Skeletal muscle satellite cell (primary cell): Measurements from ENCODE around the gene ENTPD8.

Experiments
- H3K27me3 ChIP-seq: 2 replicates; pipeline ENCODE4 v1.7.0; 2013; ENCODE audit warnings: low read length; ENCODE audit not compliant: control insufficient read depth, insufficient read depth
- H3K36me3 ChIP-seq: 2 replicates; pipeline ENCODE4 v1.7.0; 2013; ENCODE audit warnings: mild to moderate bottlenecking, control low read depth, low read length; ENCODE audit not compliant: insufficient read depth
- H3K4me1 ChIP-seq: 2 replicates; pipeline ENCODE4 v1.7.0; 2013; ENCODE audit warnings: low read length; ENCODE audit not compliant: control insufficient read depth, insufficient read depth
- H3K4me2 ChIP-seq: 2 replicates; pipeline ENCODE4 v1.7.0; 2013; ENCODE audit warnings: mild to moderate bottlenecking, low read length
- H3K4me3 ChIP-seq: 2 replicates; pipeline ENCODE4 v1.7.0; 2013; ENCODE audit warnings: low read length
- H3K9ac ChIP-seq: 2 replicates; pipeline ENCODE4 v1.7.0; 2013; ENCODE audit warnings: mild to moderate bottlenecking, low read depth, low read length, moderate library complexity
- H3K9me3 ChIP-seq: replicated peaks from 2 replicates; pipeline ENCODE4 v1.7.0; 2013; ENCODE audit warnings: mild to moderate bottlenecking, control low read depth, low read length

The ENTPD8 gene

DNA sequence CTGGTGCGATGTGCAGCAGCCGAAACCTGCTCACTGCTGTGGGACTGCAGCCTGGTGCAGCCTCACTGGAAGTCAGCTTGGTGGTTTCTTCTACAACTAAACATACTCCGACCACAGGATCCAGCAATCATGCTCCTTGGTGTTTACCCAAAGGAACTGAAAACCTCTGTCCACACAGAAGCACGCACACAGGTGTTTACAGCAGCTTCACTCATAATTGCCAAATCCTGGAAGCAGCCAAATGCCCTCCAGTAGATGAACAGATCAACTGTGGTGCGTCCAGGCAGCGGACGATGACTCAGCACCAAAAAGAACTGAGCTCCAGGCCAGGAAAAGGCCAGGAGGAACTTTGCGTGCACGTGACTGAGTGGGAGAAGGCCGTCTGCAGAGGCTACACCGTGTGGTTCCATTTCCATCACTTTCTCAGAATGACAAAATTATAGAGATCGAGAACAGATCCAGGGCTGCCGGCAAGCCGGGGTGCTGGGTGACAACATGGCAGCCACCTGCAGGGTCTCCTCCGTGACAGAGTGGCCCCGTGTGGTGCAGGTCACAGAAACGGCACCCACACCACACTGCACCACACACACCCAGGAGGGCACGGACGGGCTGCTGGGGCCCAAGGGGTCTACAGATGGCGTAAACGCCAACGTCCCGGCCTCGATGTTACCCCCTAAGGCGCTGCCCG is 41.1 kb upstream of the ENTPD8 start:
- peaks cover 17% of the 10 kb centered on the region for H3K27me3 ChIP-seq
- H3K9ac ChIP-seq, result no peak overlapping the region
- H3K4me2 ChIP-seq, result peak overlapping the region; percentile 13
- H3K9me3 ChIP-seq, result no peaks in the 10 kb centered on the region
- no peaks in the 10 kb centered on the region for H3K36me3 ChIP-seq
- H3K4me3 ChIP-seq, result peak overlapping the region; percentile 3
- H3K4me1 ChIP-seq, result peaks cover 16% of the 10 kb centered on the region

DNA sequence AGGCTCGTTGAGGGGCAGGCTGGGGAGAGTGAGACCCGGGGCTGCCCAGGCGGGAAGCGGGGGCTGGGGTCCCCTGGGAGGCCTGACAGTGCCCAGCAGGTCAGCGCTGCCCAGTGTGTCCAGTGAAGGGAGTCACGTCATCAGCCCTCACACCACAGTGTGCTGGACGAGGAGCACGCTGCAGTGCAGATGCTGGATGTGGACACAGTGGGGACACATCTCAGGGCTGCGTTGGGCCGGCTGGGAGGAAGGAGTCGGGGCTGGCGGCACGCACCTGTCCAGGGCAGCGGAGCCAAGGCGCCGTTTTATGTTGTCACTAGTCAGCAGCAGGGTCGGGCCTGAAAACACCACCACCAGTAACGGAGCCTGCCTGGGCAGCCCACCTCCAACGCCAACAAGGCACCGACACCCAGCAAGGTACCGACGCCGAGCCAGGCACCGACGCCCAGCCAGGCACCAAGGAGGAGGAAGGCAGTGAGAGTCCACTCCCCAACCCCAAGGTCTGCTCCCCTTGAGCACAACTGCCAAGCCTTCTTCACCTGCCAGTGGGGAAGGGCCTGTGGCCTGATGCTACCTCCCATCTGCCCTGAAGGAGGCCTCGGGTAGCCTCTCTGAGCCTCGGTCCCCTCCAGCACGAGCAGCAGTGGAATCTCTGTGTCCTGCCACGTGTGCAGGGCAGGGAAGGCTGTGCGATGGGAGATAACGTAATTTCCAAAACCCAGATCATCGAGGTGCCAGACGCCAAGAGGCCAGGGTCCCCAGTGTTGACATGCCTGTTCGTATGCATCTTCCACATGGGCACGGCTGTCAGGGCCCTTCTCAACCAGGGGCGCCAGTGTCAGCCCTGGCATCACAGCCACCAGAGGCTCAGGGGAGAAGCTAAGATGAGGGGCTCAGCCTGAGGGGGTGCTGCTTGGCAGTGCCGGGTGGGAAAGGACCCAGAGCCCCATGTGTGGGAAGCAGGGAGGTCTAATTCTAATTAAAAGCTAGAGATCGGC is 39.8 kb upstream of the ENTPD8 start:
- Histone ChIP-seq H3K9me3 (no peaks in the 10 kb centered on the region), H3K27me3 (peaks cover 7% of the 10 kb centered on the region), H3K36me3 (no peaks in the 10 kb centered on the region), H3K4me1 (peaks cover 16% of the 10 kb centered on the region), H3K4me3 (no peak overlapping the region), H3K9ac (no peak overlapping the region), H3K4me2 (no peak overlapping the region)

DNA sequence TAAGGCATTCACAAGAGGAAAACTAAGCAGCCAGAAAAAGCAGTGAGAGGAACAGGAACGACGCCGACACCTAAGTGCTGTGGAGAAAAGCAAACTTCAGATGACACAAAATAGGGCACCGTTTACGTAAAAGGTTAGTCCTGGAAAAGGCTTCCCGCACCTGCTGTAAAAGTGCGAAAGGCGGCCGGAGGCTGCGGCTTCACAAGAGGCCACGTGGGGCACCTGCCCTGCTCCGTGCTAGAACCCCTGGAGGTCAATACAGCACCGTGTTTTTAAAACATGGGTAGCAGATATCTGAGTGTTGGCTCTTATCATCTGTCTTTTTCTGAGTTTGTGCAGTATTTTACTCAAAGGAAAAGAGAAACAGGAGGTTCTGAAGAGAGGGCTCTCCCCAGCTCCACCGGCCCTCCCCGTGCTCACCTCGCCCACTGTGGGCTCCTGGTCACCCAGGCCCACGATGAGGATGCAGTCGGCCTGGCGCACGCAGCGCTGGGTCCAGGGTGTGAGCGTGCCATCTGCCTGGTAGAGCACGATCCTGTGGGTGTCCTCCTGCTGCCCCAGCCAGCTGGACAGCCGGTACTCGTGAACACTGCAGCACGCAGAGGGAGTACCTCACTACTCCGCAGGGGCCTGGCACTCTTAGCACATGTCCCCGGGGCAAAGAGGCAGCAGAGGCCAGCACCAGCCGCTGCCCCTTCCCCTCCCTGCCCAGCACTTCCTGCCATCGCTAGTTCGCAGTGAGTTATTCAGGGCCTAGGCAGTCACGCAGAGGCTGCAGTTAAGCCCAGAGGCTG is 38.9 kb upstream of the ENTPD8 start:
- H3K4me3 ChIP-seq, result no peak overlapping the region
- H3K4me1 ChIP-seq, result peaks cover 16% of the 10 kb centered on the region
- peaks cover 7% of the 10 kb centered on the region for H3K27me3 ChIP-seq
- no peaks in the 10 kb centered on the region for H3K9me3 ChIP-seq
- no peaks in the 10 kb centered on the region for H3K36me3 ChIP-seq
- no peak overlapping the region for H3K4me2 ChIP-seq
- H3K9ac ChIP-seq, result no peak overlapping the region

DNA sequence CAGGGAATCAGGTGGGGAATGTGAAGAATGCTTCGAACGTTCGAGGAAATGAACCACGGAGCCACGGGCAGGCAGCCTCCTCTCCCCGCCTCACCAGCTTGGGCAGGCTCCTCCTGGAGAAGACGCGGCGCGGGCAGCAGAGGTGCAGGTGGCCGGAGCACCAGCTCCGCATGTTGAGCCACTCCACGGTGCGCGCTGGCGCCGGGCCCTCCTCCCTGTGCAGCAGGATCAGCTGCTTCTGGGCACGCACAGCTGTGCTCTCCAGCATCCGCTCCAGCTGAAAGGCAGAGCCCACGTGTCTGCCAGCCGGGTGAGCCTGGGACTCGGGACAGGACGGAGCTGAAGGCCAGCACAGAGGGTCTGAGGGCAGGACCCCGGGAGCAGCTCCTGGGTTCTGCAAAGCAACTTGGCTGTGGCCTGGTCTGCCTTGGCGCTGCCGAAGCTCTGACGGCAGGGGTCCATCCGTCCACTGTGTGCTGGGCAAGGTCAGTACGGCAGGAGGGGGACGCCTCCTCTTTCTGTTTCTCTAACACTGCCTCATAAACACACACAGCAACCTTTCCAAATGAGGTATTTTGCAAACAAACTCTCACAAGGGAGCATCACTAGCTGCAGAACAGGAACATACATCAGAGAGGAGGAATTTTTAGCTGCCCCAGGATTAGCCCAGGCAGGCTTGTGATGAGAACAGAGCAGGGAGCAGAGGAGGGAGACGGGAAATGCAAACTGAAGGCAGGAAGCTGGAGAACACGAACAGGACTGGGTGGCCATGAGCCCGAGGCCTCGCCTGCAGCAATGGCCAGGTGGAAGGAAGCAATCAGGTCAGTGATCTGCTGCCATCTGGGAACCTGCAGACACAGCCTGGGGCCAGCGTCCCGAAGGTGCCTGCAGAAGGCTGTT is 38.1 kb upstream of the ENTPD8 start:
- H3K4me2 ChIP-seq, result peak overlapping the region; percentile 34
- H3K4me3 ChIP-seq, result no peak overlapping the region
- H3K9ac ChIP-seq, result no peak overlapping the region
- H3K27me3 ChIP-seq, result peaks cover 7% of the 10 kb centered on the region
- H3K4me1 ChIP-seq, result peaks cover 16% of the 10 kb centered on the region
- no peaks in the 10 kb centered on the region for H3K36me3 ChIP-seq
- no peaks in the 10 kb centered on the region for H3K9me3 ChIP-seq

DNA sequence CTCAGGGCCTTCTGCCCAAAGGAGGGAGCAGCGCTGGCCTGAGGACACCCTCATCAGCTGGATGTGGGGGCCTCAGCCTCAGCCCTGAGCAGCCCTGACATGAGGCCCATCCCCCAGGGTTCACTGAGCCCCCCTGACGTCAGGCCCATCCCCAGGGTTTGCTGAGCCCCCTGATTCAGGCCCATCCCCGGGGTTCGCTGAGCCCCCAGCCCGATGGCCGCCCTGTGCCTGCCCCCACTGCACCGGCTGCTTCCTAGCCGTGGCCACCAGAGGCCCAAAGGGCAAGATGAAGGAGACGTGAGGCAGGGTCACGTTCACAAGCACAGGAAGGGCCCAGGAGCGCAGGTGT is 37.4 kb upstream of the ENTPD8 start:
- H3K4me3 ChIP-seq, result no peak overlapping the region
- no peak overlapping the region for H3K9ac ChIP-seq

DNA sequence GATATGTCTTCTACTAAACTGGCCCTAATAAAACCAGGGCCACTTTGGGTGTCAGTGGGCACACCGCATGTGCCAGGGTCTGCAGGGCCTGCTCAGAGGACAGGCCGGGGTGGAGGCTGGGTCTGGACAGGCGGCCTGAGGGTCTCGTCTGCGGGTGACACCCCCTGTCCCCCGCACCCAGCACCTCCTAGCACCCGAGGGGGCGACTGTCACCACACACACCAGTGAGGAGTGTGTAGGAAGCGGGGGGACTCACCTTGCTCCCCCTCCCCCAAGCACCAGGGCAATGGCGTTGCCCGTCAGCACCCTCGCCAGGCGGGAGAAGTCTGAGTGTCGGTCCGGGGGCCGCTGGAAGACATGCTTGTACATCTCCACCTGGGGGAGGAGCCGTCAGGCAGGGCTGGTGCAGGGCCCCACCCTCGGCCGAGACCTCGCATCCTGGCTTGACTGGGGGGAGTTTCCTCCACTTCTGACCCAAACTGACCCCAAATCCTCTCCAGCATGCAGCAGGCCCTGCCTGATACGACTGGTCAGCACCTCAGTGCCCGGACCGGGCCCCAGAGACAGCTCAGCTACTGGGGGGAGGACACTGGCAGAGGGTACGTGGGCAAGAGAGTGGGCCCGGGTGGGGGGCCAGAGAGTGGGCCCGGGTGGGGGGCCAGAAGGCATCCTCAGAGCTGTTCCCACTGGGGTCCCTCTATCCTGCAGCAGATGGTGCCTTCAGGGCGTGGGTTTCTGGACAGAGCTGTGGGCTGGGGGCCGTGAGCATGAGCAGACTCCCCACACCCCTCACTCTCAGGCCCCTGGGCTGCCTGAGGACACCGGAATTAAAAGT is 36.8 kb upstream of the ENTPD8 start:
- Histone ChIP-seq H3K27me3 (peaks cover 7% of the 10 kb centered on the region), H3K9ac (no peak overlapping the region)

More for the DNA sequence above, 37.4 kb upstream of the ENTPD8 start:
- Histone ChIP-seq H3K36me3 (no peaks in the 10 kb centered on the region), H3K27me3 (peaks cover 7% of the 10 kb centered on the region), H3K4me2 (no peak overlapping the region), H3K4me1 (peaks cover 16% of the 10 kb centered on the region), H3K9me3 (no peaks in the 10 kb centered on the region)

DNA sequence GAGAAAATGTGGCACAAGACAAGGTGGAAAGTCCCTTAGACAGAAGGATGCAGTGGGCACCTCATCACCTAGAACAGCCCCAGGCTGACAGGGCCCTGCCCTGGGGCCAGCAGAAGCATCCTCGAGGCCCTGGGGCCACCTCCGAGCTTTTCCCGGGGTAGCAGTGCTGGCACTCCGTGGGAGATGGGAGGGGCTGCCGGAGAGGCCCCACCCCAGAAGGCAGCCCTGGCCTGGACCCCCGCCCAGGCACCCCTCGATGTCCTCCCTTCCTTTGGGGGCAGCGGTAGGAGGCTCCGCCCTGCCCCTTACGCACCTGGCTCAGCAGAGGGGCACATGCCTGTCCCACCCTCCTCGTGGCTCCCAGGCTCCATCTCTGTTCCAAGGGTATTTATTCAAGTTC is 35.7 kb upstream of the ENTPD8 start:
- no peaks in the 10 kb centered on the region for H3K9me3 ChIP-seq
- H3K27me3 ChIP-seq, result peaks cover 7% of the 10 kb centered on the region
- H3K4me3 ChIP-seq, result no peak overlapping the region
- H3K36me3 ChIP-seq, result no peaks in the 10 kb centered on the region
- H3K4me2 ChIP-seq, result no peak overlapping the region
- peaks cover 8% of the 10 kb centered on the region for H3K4me1 ChIP-seq
- no peak overlapping the region for H3K9ac ChIP-seq

More for the DNA sequence above, 36.8 kb upstream of the ENTPD8 start:
- Histone ChIP-seq H3K4me1 (peaks cover 16% of the 10 kb centered on the region), H3K36me3 (no peaks in the 10 kb centered on the region), H3K4me2 (no peak overlapping the region), H3K4me3 (no peak overlapping the region), H3K9me3 (no peaks in the 10 kb centered on the region)

DNA sequence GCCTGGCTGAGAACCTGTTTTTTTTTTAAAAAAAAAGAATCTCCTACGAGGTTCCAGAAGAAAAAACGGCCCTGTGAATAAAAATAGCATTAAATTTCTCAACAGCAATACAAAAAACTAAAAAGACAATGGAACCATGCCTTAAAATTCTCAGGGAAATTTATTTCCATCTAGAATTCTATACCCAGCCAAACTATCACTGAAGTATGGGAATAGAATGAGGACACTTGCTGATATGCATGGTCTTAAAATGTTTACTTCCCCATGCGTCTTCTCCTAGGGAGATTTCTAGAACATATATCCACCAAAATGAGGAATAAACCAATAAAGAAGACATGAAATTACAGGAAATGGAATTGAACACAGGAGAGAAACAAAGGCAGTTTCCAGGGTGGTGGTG is 34.5 kb upstream of the ENTPD8 start:
- no peaks in the 10 kb centered on the region for H3K9me3 ChIP-seq
- no peak overlapping the region for H3K4me2 ChIP-seq
- H3K9ac ChIP-seq, result no peak overlapping the region
- H3K36me3 ChIP-seq, result no peaks in the 10 kb centered on the region
- peaks cover 10% of the 10 kb centered on the region for H3K27me3 ChIP-seq
- H3K4me3 ChIP-seq, result no peak overlapping the region
- H3K4me1 ChIP-seq, result peaks cover 7% of the 10 kb centered on the region

DNA sequence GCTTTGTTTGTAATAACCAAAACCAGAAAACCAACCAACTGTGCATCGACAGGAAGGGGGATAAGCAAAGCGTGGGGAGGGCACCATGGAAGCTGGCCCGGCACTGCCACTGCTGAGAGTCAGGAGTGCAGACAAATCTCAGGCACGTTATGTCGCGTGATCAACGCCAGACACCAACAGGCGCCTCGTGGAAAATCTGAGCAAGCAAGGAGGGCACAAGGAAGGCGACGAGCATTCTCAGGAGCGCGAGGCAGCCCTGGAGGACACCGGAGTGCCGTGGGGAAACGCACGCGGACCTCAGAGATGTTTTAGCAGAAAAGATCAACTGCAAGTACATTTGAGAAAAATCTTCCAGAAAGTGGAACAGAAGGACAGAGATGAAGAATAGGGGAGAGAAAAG is 33.1 kb upstream of the ENTPD8 start:
- peaks cover 6% of the 10 kb centered on the region for H3K4me1 ChIP-seq
- H3K9me3 ChIP-seq, result no peaks in the 10 kb centered on the region
- no peak overlapping the region for H3K4me2 ChIP-seq
- H3K27me3 ChIP-seq, result peaks cover 8% of the 10 kb centered on the region
- H3K36me3 ChIP-seq, result no peaks in the 10 kb centered on the region
- no peak overlapping the region for H3K9ac ChIP-seq
- no peak overlapping the region for H3K4me3 ChIP-seq

DNA sequence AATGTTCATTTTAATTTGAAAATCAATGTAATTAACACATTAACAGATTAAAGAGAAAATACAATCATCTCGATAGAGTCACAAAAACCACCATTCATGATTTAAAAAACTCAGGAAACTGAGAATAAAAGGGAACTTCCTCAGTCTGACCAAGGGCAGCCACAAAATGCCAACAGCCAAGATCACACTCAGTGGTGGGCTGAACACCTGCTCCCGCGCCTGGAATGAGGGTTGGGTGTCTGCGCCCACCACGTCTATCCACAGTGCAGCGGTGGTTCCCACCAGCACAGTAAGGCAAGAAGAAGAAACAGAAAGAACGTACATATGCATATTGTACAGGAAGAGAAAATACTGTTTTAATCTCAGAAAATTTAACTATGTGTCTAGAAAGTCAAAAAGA is 29.6 kb upstream of the ENTPD8 start:
- no peak overlapping the region for H3K4me3 ChIP-seq
- H3K9ac ChIP-seq, result no peak overlapping the region
- H3K4me1 ChIP-seq, result no peaks in the 10 kb centered on the region
- peaks cover 8% of the 10 kb centered on the region for H3K27me3 ChIP-seq
- H3K9me3 ChIP-seq, result no peaks in the 10 kb centered on the region
- H3K36me3 ChIP-seq, result no peaks in the 10 kb centered on the region
- no peak overlapping the region for H3K4me2 ChIP-seq
